ENCODE measurements around the gene MRPS6.

DNA sequence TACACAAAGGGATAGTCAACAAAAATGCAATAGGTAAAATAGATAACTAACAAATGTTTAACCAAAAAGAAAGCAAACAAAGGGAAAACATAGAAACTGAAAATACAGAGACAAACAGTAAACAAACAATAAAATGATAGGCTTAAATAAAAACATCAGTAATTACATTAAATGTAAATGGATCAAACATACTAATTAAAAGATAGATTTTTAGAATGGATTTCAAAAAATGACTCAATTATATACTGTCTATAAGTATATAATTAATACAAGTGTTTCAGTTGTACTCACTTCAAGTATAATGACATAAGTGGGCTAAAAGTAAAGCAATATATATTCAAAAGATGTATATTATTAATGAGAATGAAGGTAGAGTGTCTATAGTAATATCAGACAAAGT lies 101.1 kb downstream of the MRPS6 start:
- TF ChIP-seq, protein P1, sequence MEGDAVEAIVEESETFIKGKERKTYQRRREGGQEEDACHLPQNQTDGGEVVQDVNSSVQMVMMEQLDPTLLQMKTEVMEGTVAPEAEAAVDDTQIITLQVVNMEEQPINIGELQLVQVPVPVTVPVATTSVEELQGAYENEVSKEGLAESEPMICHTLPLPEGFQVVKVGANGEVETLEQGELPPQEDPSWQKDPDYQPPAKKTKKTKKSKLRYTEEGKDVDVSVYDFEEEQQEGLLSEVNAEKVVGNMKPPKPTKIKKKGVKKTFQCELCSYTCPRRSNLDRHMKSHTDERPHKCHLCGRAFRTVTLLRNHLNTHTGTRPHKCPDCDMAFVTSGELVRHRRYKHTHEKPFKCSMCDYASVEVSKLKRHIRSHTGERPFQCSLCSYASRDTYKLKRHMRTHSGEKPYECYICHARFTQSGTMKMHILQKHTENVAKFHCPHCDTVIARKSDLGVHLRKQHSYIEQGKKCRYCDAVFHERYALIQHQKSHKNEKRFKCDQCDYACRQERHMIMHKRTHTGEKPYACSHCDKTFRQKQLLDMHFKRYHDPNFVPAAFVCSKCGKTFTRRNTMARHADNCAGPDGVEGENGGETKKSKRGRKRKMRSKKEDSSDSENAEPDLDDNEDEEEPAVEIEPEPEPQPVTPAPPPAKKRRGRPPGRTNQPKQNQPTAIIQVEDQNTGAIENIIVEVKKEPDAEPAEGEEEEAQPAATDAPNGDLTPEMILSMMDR (IDR thresholded peaks at IDR 0.05; ENCODE audit: low read depth, low read length, poor library complexity, severe bottlenecking), result no peak
- no peak for TF ChIP-seq EZH2phosphoT487 (IDR thresholded peaks at IDR 0.05; ENCODE audit: borderline replicate concordance, low read length)
